PC-3 (cell line): Measurements from ENCODE around the gene RABGAP1L.

Experiments used
- EZH2 ChIP-seq: fragments of 300-600 bp; sonication (generic); IDR thresholded peaks from one replicate; pipeline ENCODE4 v1.6.1; 2017; ENCODE audit warnings: antibody characterized with exemption, mild to moderate bottlenecking, low read length; ENCODE audit not compliant: unreplicated experiment
- EZH2phosphoT487 ChIP-seq: fragments of 300-600 bp; sonication (generic); IDR thresholded peaks from 2 replicates; pipeline ENCODE4 v1.6.1; 2018; ENCODE audit warnings: mild to moderate bottlenecking, antibody characterized with exemption, low read length, borderline replicate concordance
- TF ChIP-seq, protein P1 (sequence below): fragments of 300-600 bp; sonication (generic); conservative IDR thresholded peaks from 2 replicates; pipeline ENCODE4 v1.5.1; 2017; ENCODE audit warnings: antibody characterized with exemption, low read depth, mild to moderate bottlenecking, low read length

DNA sequence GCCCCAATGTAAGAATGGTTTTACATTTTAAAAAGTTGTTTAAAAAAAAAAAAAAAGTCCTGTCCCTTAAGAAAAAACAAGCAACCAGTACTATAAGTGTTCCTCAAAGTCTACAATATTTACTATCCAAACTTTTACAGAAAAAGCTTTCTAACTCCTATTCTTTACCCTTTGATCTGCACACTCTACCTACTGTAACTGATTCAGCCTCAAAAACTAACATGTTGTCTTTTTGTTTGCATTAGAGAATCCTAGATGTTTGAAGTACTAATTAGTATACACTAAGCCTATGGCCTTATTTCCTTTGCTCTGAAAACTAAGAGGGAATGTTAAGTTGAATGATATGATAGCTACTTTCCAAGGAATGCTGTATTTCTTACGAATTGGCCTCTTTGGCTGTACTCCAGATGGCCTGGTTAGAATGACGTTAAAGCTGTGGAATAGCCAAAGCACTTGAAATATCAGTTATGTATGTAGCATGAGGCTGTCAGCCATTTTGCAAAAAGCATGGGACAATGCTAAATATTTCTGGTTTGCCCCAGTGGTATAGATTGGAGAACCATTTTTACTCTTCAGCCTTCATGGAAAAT, 523.2 kb downstream of the RABGAP1L start:
- TF ChIP-seq, protein P1, sequence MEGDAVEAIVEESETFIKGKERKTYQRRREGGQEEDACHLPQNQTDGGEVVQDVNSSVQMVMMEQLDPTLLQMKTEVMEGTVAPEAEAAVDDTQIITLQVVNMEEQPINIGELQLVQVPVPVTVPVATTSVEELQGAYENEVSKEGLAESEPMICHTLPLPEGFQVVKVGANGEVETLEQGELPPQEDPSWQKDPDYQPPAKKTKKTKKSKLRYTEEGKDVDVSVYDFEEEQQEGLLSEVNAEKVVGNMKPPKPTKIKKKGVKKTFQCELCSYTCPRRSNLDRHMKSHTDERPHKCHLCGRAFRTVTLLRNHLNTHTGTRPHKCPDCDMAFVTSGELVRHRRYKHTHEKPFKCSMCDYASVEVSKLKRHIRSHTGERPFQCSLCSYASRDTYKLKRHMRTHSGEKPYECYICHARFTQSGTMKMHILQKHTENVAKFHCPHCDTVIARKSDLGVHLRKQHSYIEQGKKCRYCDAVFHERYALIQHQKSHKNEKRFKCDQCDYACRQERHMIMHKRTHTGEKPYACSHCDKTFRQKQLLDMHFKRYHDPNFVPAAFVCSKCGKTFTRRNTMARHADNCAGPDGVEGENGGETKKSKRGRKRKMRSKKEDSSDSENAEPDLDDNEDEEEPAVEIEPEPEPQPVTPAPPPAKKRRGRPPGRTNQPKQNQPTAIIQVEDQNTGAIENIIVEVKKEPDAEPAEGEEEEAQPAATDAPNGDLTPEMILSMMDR = no peak
- TF ChIP-seq EZH2 (no peak), EZH2phosphoT487 (no peak)
